Effector memory CD8-positive, alpha-beta T cell (primary cell): ENCODE measurements around the gene TTC7B.

ENCODE experiments used
- ATAC-seq: fragments of 150-1000 bp; cut with Tn5 transposase; replicated peaks from 2 replicates; pipeline ENCODE4 v1.10.0; 2021; ENCODE audit warnings: mild to moderate bottlenecking, moderate library complexity
- DNase-seq, 3 experiments: peaks; one replicate each; pipeline ENCODE4 v3.0.0; 2021
- H3K27ac Mint-ChIP-seq, 2 donors: one replicate each; pipeline ENCODE4 v1.8.0; 2022; ENCODE audit warnings: mild to moderate bottlenecking in 2 of 2, mixed read lengths in 2 of 2, moderate library complexity in 2 of 2
- H3K27me3 Mint-ChIP-seq, 2 donors: one replicate each; pipeline ENCODE4 v1.8.0; 2022; ENCODE audit warnings: mixed read lengths in 2 of 2
- H3K36me3 Mint-ChIP-seq: one replicate; pipeline ENCODE4 v1.8.0; 2022; ENCODE audit warnings: mild to moderate bottlenecking, moderate library complexity, mixed read lengths; ENCODE audit not compliant: insufficient read depth
- H3K4me1 Mint-ChIP-seq, 2 donors: one replicate each; pipeline ENCODE4 v1.8.0; 2022; ENCODE audit warnings: low read depth in 2 of 2, mixed read lengths in 2 of 2
- H3K4me3 Mint-ChIP-seq, 2 donors: one replicate each; pipeline ENCODE4 v1.8.0; 2022; ENCODE audit warnings: mild to moderate bottlenecking in 2 of 2, mixed read lengths in 2 of 2, moderate library complexity in 2 of 2
- H3K9me3 Mint-ChIP-seq, 2 donors: one replicate each; pipeline ENCODE4 v1.8.0; 2022; ENCODE audit warnings: mixed read lengths in 2 of 2

TTC7B gene

GRCh38 chr14:90730206-90730766 is 85.9 kb downstream of the TTC7B start:
- Mint-ChIP-seq H3K27me3 (peaks cover 6 to 16% of the 10 kb centered on the region in 2 donors), H3K36me3 (no peaks in the 10 kb centered on the region), H3K9me3 (no peaks in the 10 kb centered on the region), H3K27ac (no peak overlapping the region), H3K4me1 (no peaks in the 10 kb centered on the region), H3K4me3 (no peak overlapping the region)
- DNase-seq (no peak), ATAC-seq (no peak)

GRCh38 chr14:90728951-90729350 is 87.3 kb downstream of the TTC7B start:
- Mint-ChIP-seq H3K27ac (no peak overlapping the region), H3K9me3 (no peaks in the 10 kb centered on the region), H3K36me3 (no peaks in the 10 kb centered on the region), H3K4me1 (no peaks in the 10 kb centered on the region), H3K27me3 (peaks cover 6 to 16% of the 10 kb centered on the region in 2 donors), H3K4me3 (no peak overlapping the region)
- DNase-seq (no peak), ATAC-seq (no peak)

- ATAC-seq (no peak), DNase-seq (no peak)
- Mint-ChIP-seq H3K4me3 (no peak overlapping the region), H3K4me1 (no peaks in the 10 kb centered on the region), H3K9me3 (no peaks in the 10 kb centered on the region), H3K27ac (no peak overlapping the region), H3K27me3 (peaks cover 6 to 16% of the 10 kb centered on the region in 2 donors), H3K36me3 (no peaks in the 10 kb centered on the region)
Measured at GRCh38 chr14:90727082-90727481, 89.1 kb downstream of the TTC7B start.

GRCh38 chr14:90726656-90727055 is 89.6 kb downstream of the TTC7B start:
- Mint-ChIP-seq H3K4me3 (no peak overlapping the region), H3K27ac (no peak overlapping the region), H3K9me3 (no peaks in the 10 kb centered on the region), H3K36me3 (no peaks in the 10 kb centered on the region), H3K4me1 (no peaks in the 10 kb centered on the region), H3K27me3 (peaks cover 4 to 15% of the 10 kb centered on the region in 2 donors)
- DNase-seq: no peak
- no peak for ATAC-seq

- Mint-ChIP-seq H3K4me3 (no peak overlapping the region), H3K27me3 (peaks cover 0 to 9% of the 10 kb centered on the region in 2 donors), H3K9me3 (no peaks in the 10 kb centered on the region), H3K27ac (no peak overlapping the region), H3K4me1 (no peaks in the 10 kb centered on the region), H3K36me3 (no peaks in the 10 kb centered on the region)
- ATAC-seq (no peak), DNase-seq (no peak)
Measured at GRCh38 chr14:90724866-90725265, 91.4 kb downstream of the TTC7B start.

GRCh38 chr14:90722590-90722989 is 93.6 kb downstream of the TTC7B start:
- no peaks in the 10 kb centered on the region for H3K9me3 Mint-ChIP-seq
- no peaks in the 10 kb centered on the region for H3K4me1 Mint-ChIP-seq
- DNase-seq (no peak), ATAC-seq (no peak)
- peaks cover 0 to 9% of the 10 kb centered on the region in 2 donors for H3K27me3 Mint-ChIP-seq
- H3K27ac Mint-ChIP-seq: no peak overlapping the region
- no peak overlapping the region for H3K4me3 Mint-ChIP-seq
- H3K36me3 Mint-ChIP-seq: no peaks in the 10 kb centered on the region

- H3K27ac Mint-ChIP-seq: no peak overlapping the region
- peaks cover 1 to 8% of the 10 kb centered on the region in 2 donors for H3K27me3 Mint-ChIP-seq
- no peaks in the 10 kb centered on the region for H3K9me3 Mint-ChIP-seq
- no peaks in the 10 kb centered on the region for H3K36me3 Mint-ChIP-seq
- DNase-seq: no peak
- H3K4me3 Mint-ChIP-seq: no peak overlapping the region
- no peak for ATAC-seq
- no peaks in the 10 kb centered on the region for H3K4me1 Mint-ChIP-seq
Measured at GRCh38 chr14:90721619-90722305, 94.5 kb downstream of the TTC7B start.

- ATAC-seq: no peak
- Mint-ChIP-seq H3K36me3 (no peaks in the 10 kb centered on the region), H3K4me1 (no peaks in the 10 kb centered on the region), H3K27ac (no peak overlapping the region), H3K27me3 (peaks cover 7 to 9% of the 10 kb centered on the region in 2 donors), H3K9me3 (no peaks in the 10 kb centered on the region), H3K4me3 (no peak overlapping the region)
- no peak for DNase-seq
Measured at GRCh38 chr14:90720832-90721231, 95.4 kb downstream of the TTC7B start.

GRCh38 chr14:90720336-90720735 is 95.9 kb downstream of the TTC7B start:
- DNase-seq (no peak), ATAC-seq (no peak)
- no peak overlapping the region for H3K27ac Mint-ChIP-seq
- H3K4me1 Mint-ChIP-seq: no peaks in the 10 kb centered on the region
- no peaks in the 10 kb centered on the region for H3K9me3 Mint-ChIP-seq
- H3K27me3 Mint-ChIP-seq: peaks cover 9 to 11% of the 10 kb centered on the region in 2 donors
- H3K36me3 Mint-ChIP-seq: no peaks in the 10 kb centered on the region
- H3K4me3 Mint-ChIP-seq: no peak overlapping the region

- Mint-ChIP-seq H3K27ac (no peak overlapping the region), H3K4me1 (no peaks in the 10 kb centered on the region), H3K4me3 (no peak overlapping the region), H3K36me3 (no peaks in the 10 kb centered on the region), H3K9me3 (no peaks in the 10 kb centered on the region), H3K27me3 (peaks cover 9 to 11% of the 10 kb centered on the region in 2 donors)
- DNase-seq: no peak
- ATAC-seq: no peak
Measured at GRCh38 chr14:90717916-90718315, 98.3 kb downstream of the TTC7B start.

- no peaks in the 10 kb centered on the region for H3K9me3 Mint-ChIP-seq
- ATAC-seq (no peak), DNase-seq (no peak)
- no peaks in the 10 kb centered on the region for H3K36me3 Mint-ChIP-seq
- no peaks in the 10 kb centered on the region for H3K4me1 Mint-ChIP-seq
- no peak overlapping the region for H3K4me3 Mint-ChIP-seq
- no peak overlapping the region for H3K27ac Mint-ChIP-seq
- peaks cover 9 to 11% of the 10 kb centered on the region in 2 donors for H3K27me3 Mint-ChIP-seq
Measured at GRCh38 chr14:90715993-90716392, 100.2 kb downstream of the TTC7B start.

GRCh38 chr14:90715495-90715894 is 100.7 kb downstream of the TTC7B start:
- H3K27me3 Mint-ChIP-seq: peaks cover 9 to 11% of the 10 kb centered on the region in 2 donors
- H3K36me3 Mint-ChIP-seq: no peaks in the 10 kb centered on the region
- ATAC-seq: no peak
- H3K4me3 Mint-ChIP-seq: no peak overlapping the region
- H3K27ac Mint-ChIP-seq: no peak overlapping the region
- H3K9me3 Mint-ChIP-seq: no peaks in the 10 kb centered on the region
- H3K4me1 Mint-ChIP-seq: no peaks in the 10 kb centered on the region
- no peak for DNase-seq

GRCh38 chr14:90714811-90715210 is 101.4 kb downstream of the TTC7B start:
- no peak for ATAC-seq
- H3K36me3 Mint-ChIP-seq: no peaks in the 10 kb centered on the region
- no peak overlapping the region for H3K27ac Mint-ChIP-seq
- H3K27me3 Mint-ChIP-seq: peaks cover 9 to 11% of the 10 kb centered on the region in 2 donors
- no peak for DNase-seq
- no peaks in the 10 kb centered on the region for H3K4me1 Mint-ChIP-seq
- no peak overlapping the region for H3K4me3 Mint-ChIP-seq
- no peaks in the 10 kb centered on the region for H3K9me3 Mint-ChIP-seq

- no peaks in the 10 kb centered on the region for H3K4me1 Mint-ChIP-seq
- H3K27ac Mint-ChIP-seq: no peak overlapping the region
- H3K27me3 Mint-ChIP-seq: peaks cover 0 to 27% of the 10 kb centered on the region in 2 donors
- no peak overlapping the region for H3K4me3 Mint-ChIP-seq
- peaks cover 2% of the 10 kb centered on the region for H3K36me3 Mint-ChIP-seq
- no peak for ATAC-seq
- H3K9me3 Mint-ChIP-seq: no peaks in the 10 kb centered on the region
- DNase-seq: no peak
Measured at GRCh38 chr14:90704738-90705392, 111.4 kb downstream of the TTC7B start.
